GM18873 (cell line): Measurements from ENCODE around the gene NAV2.

Experiments used
- ATAC-seq: cut with Tn5 transposase; IDR thresholded peaks from one replicate; pipeline ENCODE4 v1.9.1; 2021; ENCODE audit warnings: mild to moderate bottlenecking, moderate library complexity, moderate number of reproducible peaks; ENCODE audit not compliant: unreplicated experiment, low FRiP score

Gene NAV2

DNA sequence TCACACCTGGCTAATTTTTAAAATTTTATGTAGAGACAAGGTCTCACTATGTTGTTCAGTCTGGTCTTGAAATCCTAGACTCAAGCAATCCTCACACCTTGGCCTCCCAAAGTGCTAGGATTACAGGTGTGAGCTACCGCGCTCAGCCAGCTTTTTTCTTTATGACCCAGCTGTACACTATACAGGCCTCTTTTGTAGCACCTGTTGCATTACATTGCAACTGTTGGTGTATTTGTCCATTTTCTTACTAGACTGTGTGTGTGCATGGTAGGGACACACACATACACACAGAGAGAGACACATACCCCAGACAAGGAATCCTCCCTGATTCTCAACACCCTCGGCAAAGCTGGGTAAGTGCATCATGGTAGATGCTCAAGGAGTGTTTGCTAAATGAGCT lies 61.7 kb downstream of the NAV2 start:
- no peak for ATAC-seq

DNA sequence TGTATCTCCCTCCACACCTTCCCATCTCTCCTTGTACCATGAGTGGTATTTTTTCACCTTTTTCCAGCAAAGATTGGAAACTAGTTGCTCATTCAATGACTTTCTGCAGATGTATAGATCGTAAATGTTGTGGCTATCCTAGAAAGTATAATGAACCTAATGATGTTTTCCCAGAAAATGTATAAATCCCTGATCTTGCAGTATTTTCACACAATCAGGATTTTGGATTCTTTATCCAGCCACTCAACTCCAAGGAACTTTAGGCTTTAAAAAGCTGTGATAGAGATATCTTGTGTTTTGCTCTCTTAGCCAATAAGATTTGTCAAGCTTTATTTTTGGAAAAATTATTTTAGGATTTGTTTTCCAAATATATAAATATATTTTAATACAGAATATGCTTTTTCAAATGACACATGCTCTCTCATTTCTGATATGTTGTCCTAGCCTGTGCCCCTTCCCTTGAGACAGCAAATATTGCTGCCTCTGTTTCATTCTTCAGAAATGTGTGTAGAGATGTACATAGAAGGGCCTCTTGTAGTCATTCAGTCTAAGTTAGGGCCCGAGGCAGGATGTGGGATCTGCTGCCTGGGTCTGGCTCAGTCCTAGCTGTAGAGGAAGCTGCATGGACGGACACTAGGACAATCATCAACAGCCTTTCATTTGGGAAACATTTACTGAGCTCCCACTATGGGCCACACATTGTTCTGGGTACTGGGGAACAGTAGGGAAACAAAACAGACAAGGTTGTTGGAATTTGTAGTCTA lies 62.4 kb downstream of the NAV2 start:
- ATAC-seq: no peak

DNA sequence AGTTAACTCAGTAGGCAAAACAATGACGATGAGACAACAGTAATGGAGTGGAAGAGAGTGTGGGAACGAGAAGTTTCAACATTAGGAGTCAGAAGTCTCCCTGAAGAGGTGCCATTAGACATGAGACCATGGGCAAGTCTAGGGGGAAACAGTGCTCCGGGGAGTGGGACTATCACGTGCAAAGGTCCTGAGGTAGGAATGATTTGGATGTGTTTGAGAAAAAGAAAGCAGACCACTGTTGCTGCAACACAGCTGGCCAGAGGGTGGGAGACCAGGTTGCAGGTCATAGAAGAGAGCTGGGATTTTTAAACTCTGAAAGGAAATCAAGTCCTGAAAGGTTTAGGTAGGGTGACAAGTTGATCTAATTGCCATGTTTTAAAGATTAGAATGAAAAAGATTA lies 63.0 kb downstream of the NAV2 start:
- ATAC-seq: no peak

DNA sequence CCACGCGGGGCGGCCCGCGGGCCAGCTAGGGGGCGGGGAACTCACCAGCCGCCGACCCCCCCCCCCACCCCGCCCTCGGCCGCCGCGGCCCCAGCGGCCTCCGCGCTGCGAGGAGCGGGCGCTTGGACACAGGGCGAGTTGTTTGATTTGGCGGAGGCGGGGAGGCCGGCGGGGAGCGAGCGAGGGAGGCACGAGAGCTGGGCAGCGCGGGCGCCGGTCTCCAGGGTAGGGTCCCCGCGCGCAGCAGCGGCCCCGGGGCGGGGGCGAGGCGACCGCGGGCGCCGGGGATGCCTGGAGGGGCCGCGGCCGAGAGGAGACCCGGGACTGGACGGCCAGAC lies 64.4 kb downstream of the NAV2 start:
- ATAC-seq: no peak

DNA sequence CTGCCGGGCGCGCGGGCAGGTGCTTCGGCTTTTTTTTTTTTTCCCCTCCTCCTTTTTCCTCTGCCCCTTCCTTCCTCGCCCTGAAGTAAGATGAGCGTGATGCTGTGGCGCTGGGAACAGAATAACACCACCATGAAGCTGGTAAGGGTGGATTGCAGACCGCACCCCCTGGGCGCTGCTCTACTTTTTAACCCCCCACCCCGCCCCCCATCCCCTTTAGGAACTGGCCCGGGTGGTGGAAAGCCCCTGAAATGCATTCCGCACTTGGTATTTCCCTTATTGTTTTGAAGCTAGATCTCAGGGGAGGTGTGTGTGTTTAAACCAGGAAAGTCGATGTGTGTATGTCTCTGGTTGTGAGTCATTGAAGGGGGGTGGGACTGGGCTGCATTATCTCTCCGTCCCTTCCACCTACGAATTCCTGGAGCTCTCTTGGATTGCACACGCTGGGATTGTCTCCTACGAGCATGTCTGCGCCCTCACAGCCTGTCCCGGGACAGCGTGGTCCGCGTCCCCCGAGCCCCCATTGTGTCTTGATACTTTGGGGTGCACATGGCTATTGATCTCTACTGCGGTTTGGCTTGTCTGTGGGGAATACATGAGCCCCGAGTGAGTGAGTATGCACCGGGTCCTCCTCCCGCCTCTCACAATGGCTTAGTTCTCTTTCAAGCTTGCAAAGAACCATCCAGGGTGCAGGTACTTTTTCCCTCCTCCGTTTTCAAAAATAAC lies 64.9 kb downstream of the NAV2 start:
- ATAC-seq: peak; percentile 88

DNA sequence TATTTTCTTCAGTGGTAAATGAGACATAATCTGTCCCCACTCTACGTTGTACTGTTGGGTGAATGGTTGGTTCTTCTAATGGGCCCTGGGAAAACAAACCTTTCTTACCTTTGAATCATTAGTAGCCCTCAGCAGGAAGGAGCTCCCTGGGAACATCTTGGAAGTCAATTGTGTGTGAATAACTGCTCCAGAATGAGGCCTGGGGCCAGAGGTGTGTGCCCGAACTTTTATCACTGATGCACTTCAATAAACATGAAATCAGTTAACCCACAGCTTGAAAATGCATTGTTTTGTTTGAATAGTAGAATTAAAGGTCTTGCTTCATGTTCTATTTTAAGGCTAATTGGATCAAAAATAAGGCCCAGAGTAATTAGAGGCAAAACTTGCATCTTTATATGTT lies 67.1 kb downstream of the NAV2 start:
- no peak for ATAC-seq

DNA sequence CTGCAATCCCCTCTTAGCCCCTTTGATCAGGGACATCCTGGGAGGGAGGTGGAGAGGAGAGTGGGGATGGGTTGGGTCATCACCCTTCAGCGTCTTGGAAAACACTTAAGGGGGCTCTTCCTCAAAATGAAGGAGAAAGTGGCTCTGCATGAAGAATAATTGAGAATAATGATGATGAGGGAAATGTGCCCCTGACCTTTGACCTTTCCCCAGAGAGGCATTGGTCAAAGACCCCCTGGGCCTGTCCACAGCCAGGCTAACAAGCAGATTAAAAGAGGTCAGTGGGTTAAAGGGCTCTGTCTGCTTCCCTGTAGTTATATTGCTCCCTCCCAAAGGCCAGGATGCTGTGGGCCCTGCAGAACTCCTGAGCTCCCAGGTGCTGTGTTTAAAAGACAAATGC lies 68.7 kb downstream of the NAV2 start:
- no peak for ATAC-seq

DNA sequence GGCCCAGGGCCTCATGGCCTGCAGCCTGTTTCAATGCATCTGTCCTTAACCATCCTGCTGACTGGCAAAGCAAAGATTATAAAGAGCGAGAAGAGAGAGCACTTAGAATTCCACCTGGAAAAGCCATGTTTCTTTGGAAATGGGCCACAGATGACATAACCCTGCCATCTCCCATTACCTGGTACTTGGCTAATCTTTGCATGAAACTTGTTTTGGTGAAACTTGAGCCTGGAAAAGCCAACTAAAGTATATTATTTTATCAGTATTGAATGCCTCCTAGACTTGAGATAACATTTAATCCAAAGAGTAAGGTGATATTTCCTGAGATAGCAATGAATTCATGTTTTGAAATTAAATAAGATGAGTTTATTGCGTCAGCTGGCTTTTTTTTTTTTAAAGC lies 72.6 kb downstream of the NAV2 start:
- ATAC-seq: no peak

DNA sequence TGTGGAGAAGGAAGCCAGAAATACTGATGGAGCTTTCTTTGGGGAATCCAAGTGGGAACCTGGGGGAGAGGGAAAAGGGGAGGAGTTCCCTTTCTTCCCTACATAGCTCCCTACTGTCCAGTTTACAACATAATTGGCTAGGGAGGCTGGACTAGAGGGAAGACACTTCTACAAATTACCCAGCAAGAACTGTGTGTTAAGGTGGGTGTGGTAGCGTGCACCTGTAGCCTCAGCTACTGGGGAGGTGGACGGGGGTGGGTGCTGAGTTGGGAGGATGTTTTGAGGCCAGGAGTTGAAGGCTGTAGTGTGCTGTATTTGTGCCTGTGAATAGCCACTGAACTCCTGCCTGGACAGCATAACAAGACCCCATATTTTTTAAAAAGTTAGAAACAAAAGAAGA lies 74.0 kb downstream of the NAV2 start:
- ATAC-seq: no peak

DNA sequence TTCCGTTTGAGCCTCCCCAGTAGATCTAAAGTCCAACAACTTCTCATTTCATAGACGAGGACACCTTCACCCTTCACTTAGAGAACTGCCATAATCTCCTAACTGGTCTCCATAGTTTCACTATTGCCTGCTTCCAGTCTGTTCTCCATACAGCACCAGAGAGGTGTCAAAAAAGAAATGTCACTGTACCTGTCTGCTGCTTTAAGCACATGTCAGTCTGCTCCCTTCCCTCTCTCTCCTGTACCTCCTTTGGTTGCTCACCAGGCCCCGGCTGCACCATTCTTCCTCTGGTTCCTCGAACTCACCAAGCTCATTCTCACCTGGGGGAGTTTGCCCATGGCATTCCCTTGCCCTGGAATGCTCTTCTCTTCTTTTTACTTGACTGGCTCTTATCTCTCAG lies 75.8 kb downstream of the NAV2 start:
- ATAC-seq: no peak

DNA sequence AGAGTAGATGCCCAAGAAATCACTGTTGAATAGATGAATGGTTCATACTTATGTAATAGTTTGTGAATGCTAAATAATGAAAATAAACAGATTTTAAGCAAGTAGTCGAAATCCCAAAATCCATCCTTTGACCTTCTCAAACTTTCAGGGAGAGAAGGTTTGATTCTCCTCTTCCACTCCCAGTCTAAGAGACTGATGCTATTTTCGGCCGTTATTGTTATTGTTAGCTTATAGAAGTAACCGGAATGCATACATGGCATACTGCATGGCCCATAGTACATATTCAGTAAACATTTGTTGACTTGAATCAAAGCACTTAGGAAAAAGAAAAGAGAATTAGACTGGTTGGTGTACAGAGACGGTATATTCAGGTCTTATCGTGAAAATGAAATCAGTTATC lies 76.6 kb downstream of the NAV2 start:
- ATAC-seq: no peak

DNA sequence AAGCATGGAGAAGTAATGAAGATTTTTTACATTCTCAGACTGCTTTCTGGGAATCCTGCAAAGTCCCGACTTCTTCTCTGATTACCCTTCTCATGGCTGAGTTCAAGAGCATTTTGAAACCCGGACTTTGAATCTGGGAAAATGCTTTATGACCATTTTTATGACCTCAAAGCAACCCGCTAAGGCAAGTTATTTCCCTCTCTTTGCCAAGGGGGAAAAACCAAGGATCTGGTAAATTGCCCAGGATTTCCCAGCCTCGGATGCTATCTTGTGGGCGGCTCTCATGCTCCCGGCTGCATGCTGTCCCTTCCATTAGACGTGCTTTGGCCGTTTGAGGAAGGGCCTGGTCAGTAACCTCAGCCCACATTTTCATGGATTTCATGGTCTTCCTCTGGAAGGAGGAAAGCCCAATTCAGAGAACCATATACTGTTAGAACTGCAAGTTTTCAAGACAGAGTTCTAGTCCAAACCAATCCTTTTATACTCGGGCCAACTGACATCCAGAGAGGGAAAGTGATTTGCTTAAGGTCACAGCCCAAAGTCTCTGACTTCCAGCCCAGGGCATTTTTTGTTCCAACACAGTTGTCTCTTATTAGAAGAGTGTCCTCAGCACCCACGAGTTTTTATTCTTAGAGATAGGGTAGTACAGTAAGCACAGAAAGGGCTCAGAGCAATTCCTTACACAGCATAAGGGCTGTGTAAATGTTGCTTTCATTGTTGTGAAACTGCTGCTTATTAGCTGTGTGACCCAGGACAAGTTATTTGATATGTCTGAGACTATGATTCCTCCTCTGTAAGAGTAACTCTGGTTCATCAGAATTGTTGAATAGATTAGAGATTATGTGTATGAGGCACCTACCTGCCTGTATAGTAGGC lies 77.4 kb downstream of the NAV2 start:
- ATAC-seq: no peak

DNA sequence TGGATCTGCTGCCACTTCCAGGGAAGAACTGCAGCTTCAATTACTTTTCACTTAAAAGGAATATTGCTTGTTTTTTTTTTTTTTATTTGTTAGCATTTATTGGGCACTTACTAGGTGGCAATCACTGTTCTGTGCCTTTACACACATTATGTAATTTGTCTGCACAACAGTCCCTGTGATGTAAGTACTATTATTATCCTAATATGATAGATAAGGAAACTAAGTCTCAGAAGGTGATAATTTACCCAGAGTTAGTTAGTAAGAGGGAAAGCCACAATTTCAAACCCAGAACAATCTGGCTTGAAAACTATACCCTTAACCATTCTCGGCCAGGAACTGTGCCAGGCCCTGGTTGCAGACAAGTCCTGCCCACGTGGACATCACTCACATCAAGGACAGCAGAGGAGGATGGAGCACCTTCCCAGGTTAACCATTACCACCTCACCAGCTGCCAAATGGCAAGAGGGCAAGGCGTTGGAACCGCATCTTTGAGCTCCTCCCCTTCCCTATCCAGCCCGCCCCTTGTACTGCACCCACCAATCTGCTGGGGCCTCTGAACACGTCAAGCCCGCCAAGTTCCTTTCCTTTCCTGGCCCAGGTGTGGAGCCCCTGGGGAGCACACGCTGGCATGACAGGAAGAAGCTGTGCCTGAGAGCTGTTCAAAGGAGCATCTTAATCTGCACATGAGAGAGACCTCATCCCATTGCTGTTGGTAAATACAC lies 78.4 kb downstream of the NAV2 start:
- peak; percentile 80 for ATAC-seq

DNA sequence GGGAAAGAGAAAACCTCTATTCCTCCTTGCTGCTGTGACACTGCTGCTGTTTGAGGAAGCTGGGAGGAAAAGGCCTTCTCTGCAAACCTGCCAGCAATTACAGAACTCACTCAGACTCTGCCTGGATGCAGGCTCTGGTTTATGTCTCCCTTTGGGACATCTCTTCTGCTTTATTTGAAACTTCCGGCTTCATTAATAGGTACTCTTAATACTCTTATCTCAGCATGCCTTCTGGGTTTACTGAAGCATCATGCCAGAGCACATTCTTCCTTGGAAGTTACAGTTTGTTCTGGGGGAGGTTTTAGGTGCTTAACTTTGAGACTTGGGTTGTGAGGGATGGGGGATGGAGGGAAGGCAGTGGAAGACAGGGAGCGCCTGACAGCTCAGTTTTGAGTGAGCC lies 79.9 kb downstream of the NAV2 start:
- ATAC-seq: no peak

DNA sequence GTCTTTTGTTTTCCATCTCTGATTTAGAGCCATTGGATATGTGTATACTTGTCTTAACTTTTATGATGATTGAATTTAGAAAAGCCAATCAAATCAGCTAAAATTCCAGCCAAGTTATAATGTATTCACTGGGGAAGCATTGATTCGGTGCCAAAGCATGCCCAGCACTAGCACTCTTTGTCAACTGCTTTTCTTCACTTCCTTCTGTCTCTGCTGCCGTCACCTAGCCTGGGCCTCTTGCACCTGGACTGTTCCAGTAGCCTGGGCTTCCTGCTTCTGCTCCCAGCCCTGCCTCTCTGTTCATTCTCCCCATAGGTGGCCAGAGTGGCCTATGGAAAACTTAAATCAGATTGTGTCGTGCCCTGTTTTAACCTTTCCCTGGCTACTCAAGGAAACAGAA lies 80.7 kb downstream of the NAV2 start:
- ATAC-seq: no peak

DNA sequence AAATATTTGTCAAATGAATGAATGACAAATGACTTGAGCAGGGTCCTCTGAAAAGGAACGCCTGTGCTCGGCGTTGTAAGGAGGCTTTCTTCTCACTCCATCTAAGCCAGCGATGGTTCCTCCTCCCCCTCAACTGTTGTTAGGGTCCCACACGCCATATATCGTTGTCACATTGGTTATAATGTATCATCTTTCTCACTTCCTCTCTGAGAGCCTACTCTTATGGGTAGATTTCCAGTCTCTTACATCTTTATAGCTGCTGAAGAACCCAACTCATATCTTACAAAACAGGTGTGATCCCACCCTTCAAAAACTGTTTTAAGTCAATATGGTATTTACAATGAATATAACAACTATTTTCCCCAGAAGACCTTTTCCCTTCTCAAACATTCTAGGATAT lies 81.5 kb downstream of the NAV2 start:
- no peak for ATAC-seq

DNA sequence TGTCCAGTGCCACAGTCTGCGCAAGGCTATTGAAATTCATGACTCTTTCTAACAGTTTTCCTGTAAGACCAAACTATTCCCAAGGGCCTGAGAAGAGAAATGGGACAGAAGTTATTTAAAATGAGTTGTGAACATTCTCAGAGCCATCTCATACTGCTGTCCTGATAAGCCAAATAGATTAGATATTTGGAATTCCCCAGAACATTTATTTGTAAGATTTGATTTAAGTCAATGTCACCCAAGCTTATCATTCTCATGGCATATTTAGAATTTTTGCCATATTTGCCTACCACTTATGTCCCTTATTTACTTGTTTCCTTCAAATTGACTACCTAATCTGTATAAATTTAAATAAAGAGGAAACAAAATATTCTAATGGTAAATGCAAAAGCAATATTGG lies 82.4 kb downstream of the NAV2 start:
- ATAC-seq: no peak

DNA sequence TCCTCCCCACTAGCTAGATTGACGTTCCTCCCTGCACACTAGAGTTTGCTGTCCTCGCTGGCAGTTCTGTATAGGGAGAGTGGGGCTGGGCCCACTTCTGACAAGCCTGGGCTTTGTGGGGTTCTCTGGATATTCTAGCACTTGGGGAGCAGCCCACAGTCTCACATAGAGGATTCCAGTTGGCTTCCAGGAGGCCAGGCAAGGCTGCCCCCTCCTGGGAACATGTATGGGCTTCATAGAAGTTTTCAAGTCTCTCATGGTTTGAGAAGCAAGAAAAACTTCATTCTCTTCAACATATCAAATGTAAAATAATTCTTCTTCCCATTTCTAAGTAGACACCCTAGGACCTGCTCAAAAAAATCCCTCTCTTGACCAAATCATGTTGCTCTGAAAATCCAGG lies 87.5 kb downstream of the NAV2 start:
- no peak for ATAC-seq

DNA sequence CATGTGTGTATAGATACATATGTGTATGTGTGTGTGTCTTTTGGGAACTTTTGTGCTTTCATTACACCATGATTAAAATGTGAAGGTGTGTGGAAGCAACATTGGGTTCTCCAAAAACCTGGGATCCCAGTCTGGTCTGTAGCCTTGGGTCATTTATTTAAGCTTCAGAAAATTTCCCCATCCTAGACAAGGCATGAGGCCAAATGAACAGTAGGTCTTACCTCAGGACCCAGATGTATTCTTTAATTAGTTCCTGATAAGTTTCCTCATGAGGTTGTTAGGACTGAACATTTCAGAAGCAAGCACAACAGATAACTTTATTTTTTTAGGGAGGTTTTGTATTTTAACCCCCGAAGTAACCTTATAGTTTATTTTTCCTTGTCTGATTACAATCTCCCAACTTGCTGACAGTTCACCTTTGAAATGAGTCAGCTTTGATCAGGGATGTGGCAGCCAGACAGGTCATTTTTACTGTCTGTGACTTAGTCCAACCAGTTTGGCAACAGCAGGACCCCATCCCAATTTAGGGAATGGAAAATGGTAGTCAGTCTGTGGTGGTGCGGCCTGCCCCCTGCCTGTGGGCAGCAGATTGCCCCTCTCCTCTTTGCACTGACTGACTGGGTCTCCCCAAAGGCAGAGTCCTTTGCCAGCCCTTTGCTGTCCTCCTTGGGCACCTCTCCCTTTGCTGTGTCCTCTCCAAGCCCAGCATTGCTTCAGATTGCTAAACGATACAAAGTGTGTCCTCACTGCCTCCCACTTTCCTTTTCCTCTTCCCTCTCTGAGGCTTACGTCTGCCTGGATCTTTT lies 88.3 kb downstream of the NAV2 start:
- no peak for ATAC-seq

DNA sequence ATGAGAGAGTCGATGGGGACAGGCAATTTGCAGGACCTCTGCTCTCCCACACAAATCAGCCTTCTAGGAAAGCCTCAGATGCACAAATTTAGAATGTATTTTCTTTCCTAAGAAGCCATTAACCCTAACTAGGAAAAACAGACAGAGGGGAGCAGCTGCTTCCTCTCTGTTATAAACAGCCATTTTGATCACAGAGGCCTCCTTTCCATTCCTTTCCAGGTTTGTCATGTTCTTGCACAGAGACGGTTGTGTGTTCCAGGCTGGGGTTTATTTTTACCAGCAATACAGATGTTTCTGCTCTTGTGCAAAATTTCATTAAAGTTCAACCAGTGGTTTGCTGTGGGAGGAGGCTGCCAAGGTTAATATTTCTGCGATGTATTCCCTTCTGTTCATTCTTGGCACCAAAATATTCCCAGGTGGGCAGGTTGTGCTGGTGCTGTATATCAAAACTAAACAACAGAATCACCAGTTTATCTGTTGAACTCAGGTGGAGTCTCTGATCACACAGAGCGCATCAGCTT lies 90.2 kb downstream of the NAV2 start:
- ATAC-seq: no peak
